SK-N-SH (cell line): Measurements from ENCODE around the gene GRIA1. TPM values are rescaled to one million over a fixed set of nuclear protein-coding genes. Genes with fewer than 3 reads are reported as not detected.

Source experiments
- CTCF ChIA-PET: fragments of 300-600, 350-600 bp; formaldehyde crosslinking; extraction: SDS; loops from one replicate; lab custom pipeline; 2021; lab: Yijun Ruan, JAX
- POLR2A ChIA-PET: fragments of 350-600 bp; sonication (Branson Sonifier 250); formaldehyde crosslinking; extraction: SDS; loops from one replicate; lab custom pipeline; 2020; ENCODE audit warnings: antibody characterized with exemption, inconsistent platforms; lab: Yijun Ruan, JAX
- DNase-seq: peaks from one replicate; pipeline ENCODE4 v3.0.0; 2012
- H2AFZ ChIP-seq: fragments of 200-600 bp; sonication (generic); 2 replicates; pipeline ENCODE4 v1.8.1; 2016; ENCODE audit warnings: antibody characterized with exemption, mild to moderate bottlenecking, low read depth
- H3F3A ChIP-seq: fragments of 200-600 bp; sonication (generic); replicated peaks from 2 replicates; pipeline ENCODE3; 2016; ENCODE audit warnings: antibody characterized with exemption, mild to moderate bottlenecking; ENCODE audit not compliant: insufficient read depth
- H3K27ac ChIP-seq, 2 experiments: fragments of 200-500 bp in 1 of 2; fragments of 200-600 bp in 1 of 2; sonication (Bioruptor generic) in 1 of 2; sonication (generic), shearing (Covaris generic) in 1 of 2; 2 replicates each; pipeline versions ENCODE4 v1.5.1 to v1.6.1; 2014 to 2016; ENCODE audit warnings: low read depth in 2 of 2, inconsistent platforms in 1 of 2, low read length in 1 of 2, mild to moderate bottlenecking in 1 of 2, mixed read lengths in 1 of 2
- H3K27me3 ChIP-seq: fragments of 200-600 bp; sonication (generic), shearing (Covaris generic); 2 replicates; pipeline ENCODE4 v1.6.1; 2016; ENCODE audit warnings: mixed run types; ENCODE audit not compliant: insufficient read depth
- H3K36me3 ChIP-seq, 2 experiments: fragments of 200-500 bp in 1 of 2; fragments of 200-600 bp in 1 of 2; sonication (Bioruptor generic) in 1 of 2; sonication (generic) in 1 of 2; replicated peaks in 1 of 2; 2 replicates each; pipeline versions ENCODE3 to v1.5.1; 2014 to 2016; ENCODE audit warnings: low read length in 1 of 2, mild to moderate bottlenecking in 1 of 2; ENCODE audit not compliant: insufficient read depth in 2 of 2, control insufficient read depth in 1 of 2
- H3K4me1 ChIP-seq, 2 experiments: fragments of 200-500 bp in 1 of 2; fragments of 200-600 bp in 1 of 2; sonication (Bioruptor generic) in 1 of 2; sonication (generic), shearing (Covaris generic) in 1 of 2; 2 replicates each; pipeline versions ENCODE4 v1.5.1 to v1.6.1; 2014 to 2016; ENCODE audit warnings: low read depth in 1 of 2, low read length in 1 of 2, mixed run types in 1 of 2; ENCODE audit not compliant: insufficient read depth in 2 of 2, control insufficient read depth in 1 of 2
- H3K4me2 ChIP-seq: fragments of 200-600 bp; sonication (generic), shearing (Covaris generic); 2 replicates; pipeline ENCODE4 v1.6.1; 2017; ENCODE audit warnings: mixed run types
- H3K4me3 ChIP-seq, 2 experiments: fragments of 200-500 bp in 1 of 2; fragments of 200-600 bp in 1 of 2; sonication (Bioruptor generic) in 1 of 2; sonication (generic), shearing (Covaris generic) in 1 of 2; 2 replicates each; pipeline versions ENCODE4 v1.5.1 to v1.8.1; 2014 to 2016; ENCODE audit warnings: low read depth in 2 of 2, inconsistent platforms in 1 of 2, low read length in 1 of 2, mild to moderate bottlenecking in 1 of 2, mixed read lengths in 1 of 2, moderate library complexity in 1 of 2
- H3K79me2 ChIP-seq: fragments of 200-600 bp; sonication (generic); 2 replicates; pipeline ENCODE4 v1.8.1; 2017; ENCODE audit warnings: mild to moderate bottlenecking; ENCODE audit not compliant: insufficient read depth
- H3K9ac ChIP-seq: fragments of 200-600 bp; sonication (generic); 2 replicates; pipeline ENCODE4 v1.6.1; 2017; ENCODE audit warnings: mixed run types
- H3K9me2 ChIP-seq: fragments of 200-600 bp; sonication (generic); 2 replicates; pipeline ENCODE4 v1.6.1; 2017; ENCODE audit warnings: mixed run types
- H3K9me3 ChIP-seq: fragments of 200-600 bp; sonication (generic); 2 replicates; pipeline ENCODE4 v1.6.1; 2017; ENCODE audit warnings: mixed run types, mild to moderate bottlenecking, moderate library complexity
- H4K20me1 ChIP-seq: fragments of 200-600 bp; sonication (generic); 2 replicates; pipeline ENCODE4 v1.6.1; 2017; ENCODE audit warnings: mild to moderate bottlenecking, mixed run types; ENCODE audit not compliant: insufficient read depth
- ELF1 ChIP-seq: IDR thresholded peaks from 2 replicates; pipeline ENCODE4 v1.4.0; 2012
- FOXJ3 ChIP-seq: sonication (generic); formaldehyde crosslinking; IDR thresholded peaks from 2 replicates; pipeline ENCODE4 v1.5.1; 2020; ENCODE audit warnings: mild to moderate bottlenecking, missing genetic modification reagents
- GATA2 ChIP-seq: sonication (generic); formaldehyde crosslinking; IDR thresholded peaks from 2 replicates; pipeline ENCODE4 v1.5.0; 2020; ENCODE audit warnings: mild to moderate bottlenecking, missing genetic modification reagents
- MAX ChIP-seq: IDR thresholded peaks from 2 replicates; pipeline ENCODE4 v1.4.0; 2012; ENCODE audit warnings: low read depth
- MEF2A ChIP-seq: IDR thresholded peaks from 2 replicates; pipeline ENCODE4 v1.4.0; 2012; ENCODE audit warnings: low read depth, borderline replicate concordance
- MXI1 ChIP-seq: IDR thresholded peaks from 2 replicates; pipeline ENCODE4 v1.6.1; 2012; ENCODE audit warnings: mild to moderate bottlenecking, low read depth, low read length, improper control_type of control experiment
- NFIC ChIP-seq: IDR thresholded peaks from 2 replicates; pipeline ENCODE4 v1.4.0; 2012; ENCODE audit warnings: borderline replicate concordance
- NRF1 ChIP-seq: IDR thresholded peaks from 2 replicates; pipeline ENCODE4 v1.6.1; 2012; ENCODE audit warnings: low read depth, mild to moderate bottlenecking, low read length
- POLR2AphosphoS5 ChIP-seq: IDR thresholded peaks from 2 replicates; pipeline ENCODE4 v1.6.1; 2012; ENCODE audit warnings: low read depth, low read length
- RAD21 ChIP-seq: IDR thresholded peaks from 2 replicates; pipeline ENCODE4 v1.6.1; 2012; ENCODE audit warnings: mild to moderate bottlenecking, low read length
- REST ChIP-seq: IDR thresholded peaks from 2 replicates; pipeline ENCODE4 v1.6.1; 2012; ENCODE audit warnings: mild to moderate bottlenecking, low read depth, low read length, moderate library complexity
- RFX5 ChIP-seq: IDR thresholded peaks from 2 replicates; pipeline ENCODE4 v1.6.1; 2012; ENCODE audit warnings: mild to moderate bottlenecking, improper control_type of control experiment, low read length
- RXRA ChIP-seq: IDR thresholded peaks from 2 replicates; pipeline ENCODE4 v1.4.0; 2012; ENCODE audit warnings: low read depth, mild to moderate bottlenecking, borderline replicate concordance
- SIN3A ChIP-seq: IDR thresholded peaks from 2 replicates; pipeline ENCODE4 v1.6.1; 2012; ENCODE audit warnings: low read depth, mild to moderate bottlenecking, low read length, moderate library complexity, borderline replicate concordance
- SMC3 ChIP-seq: IDR thresholded peaks from 2 replicates; pipeline ENCODE4 v1.6.1; 2012; ENCODE audit warnings: low read depth, low read length, improper control_type of control experiment
- TCF12 ChIP-seq: IDR thresholded peaks from 2 replicates; pipeline ENCODE4 v1.4.0; 2012
- YY1 ChIP-seq: IDR thresholded peaks from 2 replicates; pipeline ENCODE4 v1.4.0; 2012; ENCODE audit warnings: low read depth, mild to moderate bottlenecking
- WGBS: methylation state at CpG from one replicate; pipeline ENCODE4 v1.1.6; 2017; ENCODE audit warnings: low lambda C conversion rate; 5-methylcytosine and 5-hydroxymethylcytosine counted together
- polyA plus RNA-seq, 3 experiments: library from polyadenylated mRNA; depleted of rRNA; stranded (reverse); fragments of >200 nt; gene quantifications; 2 replicates each; pipeline ENCODE4 v1.2.3, GENCODE V29; 2012
- TF ChIP-seq, protein P1 (sequence below): fragments of 200-600 bp; sonication (generic); IDR thresholded peaks from 2 replicates; pipeline ENCODE4 v1.6.1; 2017; ENCODE audit warnings: antibody characterized with exemption, mild to moderate bottlenecking, moderate library complexity

Gene GRIA1
- polyA plus RNA-seq, 1 of the 3 experiments (the other 2 are of a cell fraction): 0.35 TPM

GRCh38 chr5:153755913-153756500, 265.5 kb downstream of the GRIA1 start:
- no peak for DNase-seq
- no CpG with 5 or more reads among the region's 1 CpG for WGBS
- H3K79me2 ChIP-seq: no peaks in the 10 kb centered on the region
- no peaks in the 10 kb centered on the region for H3F3A ChIP-seq
- no peak overlapping the region for H3K9ac ChIP-seq
- H3K27me3 ChIP-seq: no peaks in the 10 kb centered on the region
- H3K9me3 ChIP-seq: no peaks in the 10 kb centered on the region; the same call in 1 of the 2 replicates
- ChIA-PET CTCF (interaction anchor here (0.6 kb wide), 1 partner anchor 1137 kb away, joined by 3 read pairs; no protein-coding TSS in a partner anchor), POLR2A (no interaction called here)
- no peak overlapping the region for H3K4me3 ChIP-seq
- H3K27ac ChIP-seq: no peak overlapping the region
- no peaks in the 10 kb centered on the region for H3K36me3 ChIP-seq
- H4K20me1 ChIP-seq: no peaks in the 10 kb centered on the region
- no peak for TF ChIP-seq RAD21
- TF ChIP-seq NFIC: no peak
- no peak for TF ChIP-seq MAX
- no peak for TF ChIP-seq SMC3
- TF ChIP-seq REST: no peak
- TF ChIP-seq YY1: no peak
- TF ChIP-seq MXI1: no peak
- no peak for TF ChIP-seq RXRA
- TF ChIP-seq GATA2 (CRISPR knock-in tag): no peak
- TF ChIP-seq SIN3A: no peak
- TF ChIP-seq MEF2A: no peak
- no peak for TF ChIP-seq ELF1
- TF ChIP-seq, protein P1, sequence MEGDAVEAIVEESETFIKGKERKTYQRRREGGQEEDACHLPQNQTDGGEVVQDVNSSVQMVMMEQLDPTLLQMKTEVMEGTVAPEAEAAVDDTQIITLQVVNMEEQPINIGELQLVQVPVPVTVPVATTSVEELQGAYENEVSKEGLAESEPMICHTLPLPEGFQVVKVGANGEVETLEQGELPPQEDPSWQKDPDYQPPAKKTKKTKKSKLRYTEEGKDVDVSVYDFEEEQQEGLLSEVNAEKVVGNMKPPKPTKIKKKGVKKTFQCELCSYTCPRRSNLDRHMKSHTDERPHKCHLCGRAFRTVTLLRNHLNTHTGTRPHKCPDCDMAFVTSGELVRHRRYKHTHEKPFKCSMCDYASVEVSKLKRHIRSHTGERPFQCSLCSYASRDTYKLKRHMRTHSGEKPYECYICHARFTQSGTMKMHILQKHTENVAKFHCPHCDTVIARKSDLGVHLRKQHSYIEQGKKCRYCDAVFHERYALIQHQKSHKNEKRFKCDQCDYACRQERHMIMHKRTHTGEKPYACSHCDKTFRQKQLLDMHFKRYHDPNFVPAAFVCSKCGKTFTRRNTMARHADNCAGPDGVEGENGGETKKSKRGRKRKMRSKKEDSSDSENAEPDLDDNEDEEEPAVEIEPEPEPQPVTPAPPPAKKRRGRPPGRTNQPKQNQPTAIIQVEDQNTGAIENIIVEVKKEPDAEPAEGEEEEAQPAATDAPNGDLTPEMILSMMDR: no peak
- no peak for TF ChIP-seq NRF1
- TF ChIP-seq RFX5: no peak
- TF ChIP-seq POLR2AphosphoS5: no peak
- no peak for TF ChIP-seq FOXJ3 (CRISPR knock-in tag)
- no peak for TF ChIP-seq TCF12
- H3K4me1 ChIP-seq: peaks cover 0 to 12% of the 10 kb centered on the region in 2 experiments; a peak in 1 of 4 replicates
- no peak overlapping the region for H2AFZ ChIP-seq
- H3K9me2 ChIP-seq: no peaks in the 10 kb centered on the region
- no peak overlapping the region for H3K4me2 ChIP-seq
